Myometrial cell (primary cell): ENCODE measurements around the gene PRH1. TPM values are rescaled to one million over a fixed set of nuclear protein-coding genes. Genes with fewer than 3 reads are reported as not detected.

Experiments used
- total RNA-seq: library from RNA; depleted of rRNA; stranded (reverse); fragments of >200 nt; gene quantifications from 2 replicates; pipeline ENCODE4 v1.2.3, GENCODE V29; 2015

PRH1 gene
- 3.4 and 5.5 TPM in 2 replicates for total RNA-seq

DNA sequence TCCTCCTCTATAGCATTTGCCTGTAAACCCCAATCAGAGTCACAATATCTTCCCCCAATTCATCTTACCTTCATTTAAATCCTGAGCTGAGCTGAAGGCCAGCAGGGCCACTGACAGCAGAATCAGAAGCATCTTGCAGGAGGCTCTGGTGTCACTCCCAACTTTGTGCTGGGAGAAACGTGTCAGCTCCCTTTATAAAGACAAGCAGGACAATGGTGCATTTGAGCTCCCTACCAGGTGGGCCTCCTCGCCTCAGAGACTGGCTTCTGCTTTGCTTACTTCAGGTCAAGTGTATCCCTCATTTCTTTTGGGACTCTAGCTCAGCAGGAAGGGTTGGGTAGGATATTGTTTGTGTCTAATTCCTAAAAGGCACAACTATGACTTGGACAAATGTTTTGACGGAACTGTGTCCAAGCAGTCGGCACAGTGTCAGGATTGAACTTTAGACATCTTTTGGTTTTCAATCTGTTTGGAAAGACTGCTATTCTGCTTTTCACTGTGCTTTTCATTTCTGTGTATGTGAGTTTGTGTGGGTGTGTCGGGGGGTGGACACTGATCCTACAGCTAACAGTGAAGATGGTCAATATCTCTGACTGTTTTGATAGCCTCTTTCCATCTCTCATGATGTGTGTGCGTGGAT, at the start of gene PRH1:
Gene PRH1 (minus strand): TSS at position 170 of the 640 bp plus-strand sequence. CDS start 38 bp downstream, at position 132.

DNA sequence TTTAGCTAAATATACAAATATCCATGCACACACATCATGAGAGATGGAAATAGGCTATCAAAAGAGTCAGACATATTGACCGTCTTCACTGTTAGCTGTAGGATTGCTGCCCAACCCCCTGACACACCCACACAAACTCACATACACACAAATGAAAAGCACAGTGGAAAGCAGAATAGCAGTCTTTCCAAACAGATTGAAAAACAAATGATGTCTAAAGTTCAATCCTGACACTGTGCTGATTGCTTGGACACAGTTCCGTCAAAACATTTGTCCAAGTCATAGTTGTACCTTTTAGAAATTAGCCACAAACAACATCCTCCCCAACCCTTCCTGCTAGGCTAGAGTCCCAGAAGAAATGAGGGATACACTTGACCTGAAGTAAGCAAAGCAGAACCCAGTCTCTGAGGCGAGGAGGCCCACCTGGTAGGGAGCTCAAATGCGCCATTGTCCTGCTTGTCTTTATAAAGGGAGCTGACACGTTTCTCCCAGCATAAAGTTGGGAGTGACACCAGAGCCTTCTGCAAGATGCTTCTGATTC, 44.8 kb upstream of the PRH1 start, which contains the start of gene PRH2:
Gene PRH2 (plus strand): TSS at position 491 of the 541 bp plus-strand sequence. CDS start 38 bp downstream, at position 529.

GRCh38 chr12:10909462-10909861, 25.4 kb upstream of the PRH1 start, which contains the start of gene TAS2R13:
Gene TAS2R13, minus strand, starts transcription at chr12:10909562. Its CDS starts 264 bp downstream, at chr12:10909298.

DNA sequence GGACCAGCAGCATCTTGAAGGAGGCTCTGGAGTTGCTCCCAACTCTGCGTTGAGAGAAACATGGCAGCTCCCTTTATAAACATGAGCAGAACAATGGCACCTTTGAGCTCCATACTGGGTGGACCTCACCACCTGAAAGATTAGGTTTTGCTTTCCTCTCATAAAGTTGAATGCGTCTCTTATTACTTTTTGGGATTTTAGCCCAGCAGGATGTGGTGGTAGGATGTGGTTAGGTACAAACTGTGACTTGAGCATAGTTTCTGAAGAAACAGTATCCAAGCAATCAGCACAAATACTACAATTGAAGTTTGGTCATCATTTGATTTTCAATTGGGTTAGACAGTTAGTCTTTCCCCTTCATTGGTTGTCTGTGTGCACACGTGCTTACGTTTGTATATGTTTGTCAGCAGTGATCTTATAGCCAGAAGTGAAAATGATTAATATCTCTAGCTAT, 34.6 kb downstream of the PRH1 start, which contains the start of gene PRR4:
Gene PRR4 (minus strand): TSS at position 51 of the 454 bp plus-strand sequence. CDS start 38 bp downstream, at position 13.

Other genes starting within 250 kb of the PRH1 start
- 0.35 TPM in 1 of 2 replicates, not detected in the other for gene STYK1, start 210.2 kb downstream of the PRH1 start, total RNA-seq
- 115 and 141 TPM in 2 replicates for gene YBX3, start 160.9 kb downstream of the PRH1 start, total RNA-seq
- not detected in 2 replicates for gene TAS2R7, start 81.6 kb downstream of the PRH1 start, total RNA-seq
- gene TAS2R8, start 77.0 kb downstream of the PRH1 start, total RNA-seq: not detected in 2 replicates
- not detected in 2 replicates for gene TAS2R9, start 74.1 kb downstream of the PRH1 start, total RNA-seq
- not detected in 2 replicates for gene TAS2R10, start 57.9 kb downstream of the PRH1 start, total RNA-seq
- gene PRR4, start 34.8 kb downstream of the PRH1 start, total RNA-seq: not detected in 2 replicates
- gene TAS2R13, start 25.3 kb upstream of the PRH1 start, total RNA-seq: 0.18 TPM in 1 of 2 replicates, not detected in the other
- not detected in 2 replicates for gene PRH2, start 45.0 kb upstream of the PRH1 start, total RNA-seq
- 0.29 and 1.4 TPM in 2 replicates for gene TAS2R14, start 55.0 kb upstream of the PRH1 start, total RNA-seq
- gene TAS2R50, start 102.7 kb upstream of the PRH1 start, total RNA-seq: 0.53 TPM in 1 of 2 replicates, not detected in the other
- gene TAS2R20, start 114.0 kb upstream of the PRH1 start, total RNA-seq: 0.35 TPM in 1 of 2 replicates, not detected in the other
- gene TAS2R19, start 138.4 kb upstream of the PRH1 start, total RNA-seq: not detected in 2 replicates
- gene TAS2R31, start 147.2 kb upstream of the PRH1 start, total RNA-seq: 0.18 TPM in 1 of 2 replicates, not detected in the other
- 0.18 TPM in 1 of 2 replicates, not detected in the other for gene TAS2R46, start 178.0 kb upstream of the PRH1 start, total RNA-seq
- 0.35 TPM in 1 of 2 replicates, not detected in the other for gene TAS2R43, start 208.1 kb upstream of the PRH1 start, total RNA-seq